Activated naive CD4-positive, alpha-beta T cell treated with anti-CD3 and anti-CD28 coated beads, Interleukin-2, amount 50 U/mL, for 72 hours (primary cell): ENCODE results near the gene ACTR3C. TPM values are rescaled to one million over a fixed set of nuclear protein-coding genes. Genes with fewer than 3 reads are reported as not detected.
"Not testable (repeated sequence)": the region's sequence is repeated elsewhere in the genome, so short reads cannot be mapped to it uniquely, and the experiment has no call there.

Experiments
- ATAC-seq, 2 donors: fragments of 150-1000 bp; cut with Tn5 transposase; 2 replicates each; pipeline ENCODE4 v1.10.0; 2021; ENCODE audit warnings: mild to moderate bottlenecking in 2 of 2, moderate library complexity in 2 of 2
- DNase-seq, 2 donors: peaks; one replicate each; pipeline ENCODE4 v3.0.0; 2021 to 2022; ENCODE audit warnings: low spot score in 2 of 2
- H3K27ac Mint-ChIP-seq, 2 donors: one replicate each; pipeline ENCODE4 v1.8.0; 2022; ENCODE audit warnings: mild to moderate bottlenecking in 2 of 2, mixed read lengths in 2 of 2
- H3K36me3 Mint-ChIP-seq, 2 donors: one replicate each; pipeline ENCODE4 v1.8.0; 2022; ENCODE audit warnings: mixed read lengths in 2 of 2
- H3K9me3 Mint-ChIP-seq, 2 donors: one replicate each; pipeline ENCODE4 v1.8.0; 2022; ENCODE audit warnings: mixed read lengths in 2 of 2
- total RNA-seq, 2 donors: library from RNA; stranded (reverse); gene quantifications; one replicate each; pipeline ENCODE4 v1.2.3, GENCODE V29; 2022

Gene ACTR3C
- total RNA-seq, 2 donors from 2014 or later: 2.3 to 5.8 TPM

- ATAC-seq (no peak), DNase-seq (no peak)
- Mint-ChIP-seq H3K9me3 (no peaks in the 10 kb centered on the region), H3K36me3 (peaks cover 15 to 24% of the 10 kb centered on the region in 2 donors), H3K27ac (no peak overlapping the region)
These were observed 6.2 kb upstream of the ACTR3C start for GRCh38 chr7:150329331-150330120.

- no peak for ATAC-seq
- H3K9me3 Mint-ChIP-seq: no peaks in the 10 kb centered on the region
- H3K27ac Mint-ChIP-seq: no peak overlapping the region
- DNase-seq: no peak
- H3K36me3 Mint-ChIP-seq: peaks cover 29 to 37% of the 10 kb centered on the region in 2 donors
These were observed 4.0 kb upstream of the ACTR3C start for GRCh38 chr7:150327308-150327707.

- Mint-ChIP-seq H3K27ac (peak overlapping the region in 1 of 2 donors; percentile 32), H3K9me3 (no peaks in the 10 kb centered on the region), H3K36me3 (peaks cover 33 to 38% of the 10 kb centered on the region in 2 donors)
- DNase-seq: no peak
- no peak for ATAC-seq
These were observed 3.4 kb upstream of the ACTR3C start for GRCh38 chr7:150326657-150327268.

DNA sequence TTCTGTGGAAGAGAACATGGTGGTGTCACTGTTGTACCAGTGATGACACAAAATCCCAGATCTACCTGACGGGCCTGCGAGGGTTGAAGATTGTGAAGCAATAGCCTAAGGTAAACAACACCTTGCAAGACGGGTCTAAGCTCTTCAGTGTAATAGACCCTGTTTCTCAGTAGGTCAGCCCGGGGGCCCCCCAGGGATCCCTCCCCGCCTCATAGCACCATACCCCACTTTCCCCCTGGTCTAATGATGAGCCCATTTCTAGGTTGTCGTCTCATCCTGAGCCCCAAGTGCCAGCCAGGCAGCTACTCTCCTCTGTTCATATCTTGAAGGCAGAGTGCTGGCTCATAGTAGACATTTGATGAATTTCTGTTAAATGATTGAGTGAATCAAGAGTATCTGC, 2.6 kb upstream of the ACTR3C start:
- Mint-ChIP-seq H3K9me3 (no peaks in the 10 kb centered on the region), H3K27ac (peak overlapping the region; percentile 35 to 63), H3K36me3 (peaks cover 33 to 38% of the 10 kb centered on the region in 2 donors)
- DNase-seq (no peak), ATAC-seq (no peak)

- no peaks in the 10 kb centered on the region for H3K9me3 Mint-ChIP-seq
- H3K27ac Mint-ChIP-seq: peak overlapping the region; percentile 75 to 100
- DNase-seq: no peak
- ATAC-seq: no peak
- H3K36me3 Mint-ChIP-seq: peaks cover 33 to 38% of the 10 kb centered on the region in 2 donors
These were observed 1.8 kb upstream of the ACTR3C start for GRCh38 chr7:150325110-150325611.

GRCh38 chr7:150324373-150324961, 1.1 kb upstream of the ACTR3C start:
- H3K36me3 Mint-ChIP-seq: peaks cover 33 to 43% of the 10 kb centered on the region in 2 donors
- H3K27ac Mint-ChIP-seq: peak overlapping the region; percentile 98 to 100
- no peaks in the 10 kb centered on the region for H3K9me3 Mint-ChIP-seq
- no peak for DNase-seq
- no peak for ATAC-seq

- H3K27ac Mint-ChIP-seq: peak overlapping the region; percentile 98 to 100
- H3K36me3 Mint-ChIP-seq: peaks cover 33 to 43% of the 10 kb centered on the region in 2 donors
- DNase-seq (no peak), ATAC-seq (peak; percentile 10 to 18)
- H3K9me3 Mint-ChIP-seq: no peaks in the 10 kb centered on the region
These were observed 482 bp upstream of the ACTR3C start for GRCh38 chr7:150323682-150324372.

DNA sequence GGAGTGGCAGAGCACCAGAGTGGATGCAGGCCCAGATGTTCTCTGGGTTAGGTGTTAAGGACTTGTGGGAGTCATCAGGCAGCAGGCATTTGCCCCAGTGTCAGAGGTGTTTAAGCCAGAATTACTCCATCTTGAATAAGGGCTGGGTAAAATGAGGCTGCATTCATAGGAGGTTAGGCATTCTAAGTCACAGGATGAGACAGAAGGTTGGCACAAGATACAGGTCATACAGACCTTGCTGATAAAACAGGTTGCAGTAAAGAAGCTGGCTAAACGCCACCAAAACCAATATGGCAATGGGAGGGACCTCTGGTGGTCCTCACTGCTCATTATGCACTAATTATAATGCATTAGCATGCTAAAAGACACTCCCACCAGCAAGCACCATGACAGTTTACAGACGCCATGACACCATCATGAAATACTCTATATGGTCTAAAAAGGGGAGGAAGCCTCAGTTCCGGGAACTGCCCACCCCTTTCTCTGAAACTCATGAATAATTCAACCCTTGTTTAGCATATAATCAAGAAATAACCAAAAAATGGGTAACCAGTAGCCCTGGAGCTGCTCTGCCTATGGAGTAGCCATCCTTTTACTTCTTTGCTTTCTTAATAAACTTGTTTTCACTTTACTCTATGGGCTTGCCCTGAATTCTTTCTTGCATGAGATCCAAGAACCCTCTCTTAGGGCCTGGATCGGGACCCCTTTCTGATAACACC, 1.1 kb downstream of the ACTR3C start:
- Mint-ChIP-seq H3K27ac (peak overlapping the region; percentile 99 to 100), H3K9me3 (no peaks in the 10 kb centered on the region), H3K36me3 (peaks cover 33 to 42% of the 10 kb centered on the region in 2 donors)
- DNase-seq (peak in 1 of 2 donors; percentile 71), ATAC-seq (peak; percentile 49 to 55)

GRCh38 chr7:150321788-150322113, 1.6 kb downstream of the ACTR3C start:
- H3K36me3 Mint-ChIP-seq: peaks cover 33 to 37% of the 10 kb centered on the region in 2 donors
- ATAC-seq (no peak), DNase-seq (no peak)
- H3K27ac Mint-ChIP-seq: peak overlapping the region; percentile 99 to 100
- no peaks in the 10 kb centered on the region for H3K9me3 Mint-ChIP-seq

GRCh38 chr7:150317748-150318444, 5.4 kb downstream of the ACTR3C start:
- Mint-ChIP-seq H3K36me3 (peaks cover 10 to 12% of the 10 kb centered on the region in 2 donors), H3K9me3 (no peaks in the 10 kb centered on the region), H3K27ac (no peak overlapping the region)
- ATAC-seq (no peak), DNase-seq (no peak)

DNA sequence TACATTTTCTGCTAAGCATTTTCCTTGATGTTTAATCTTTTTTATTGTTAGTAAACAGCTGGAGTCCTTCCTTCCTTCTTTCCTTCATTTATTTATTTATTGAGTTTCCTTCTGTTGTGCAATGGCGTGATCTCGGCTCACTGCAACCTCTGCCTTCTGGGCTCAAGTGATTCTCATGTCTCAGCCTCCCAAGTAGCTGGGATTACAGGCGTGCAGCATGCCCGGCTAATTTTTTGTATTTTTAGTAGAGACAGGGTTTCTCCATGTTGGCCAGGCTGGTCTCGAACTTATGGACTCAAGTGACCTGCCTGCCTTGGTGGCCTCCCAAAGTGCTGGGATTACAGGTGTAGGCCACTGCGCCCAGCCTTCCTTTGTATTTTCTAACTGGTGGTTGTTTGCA, 6.4 kb downstream of the ACTR3C start:
- not testable (repeated sequence) for ATAC-seq, H3K9me3 Mint-ChIP-seq, H3K36me3 Mint-ChIP-seq, DNase-seq, H3K27ac Mint-ChIP-seq

GRCh38 chr7:150314639-150315239, 8.6 kb downstream of the ACTR3C start:
- ATAC-seq (no peak), DNase-seq (no peak)
- H3K27ac Mint-ChIP-seq: no peak overlapping the region
- no peaks in the 10 kb centered on the region for H3K9me3 Mint-ChIP-seq
- peaks cover 0 to 1% of the 10 kb centered on the region in 2 donors for H3K36me3 Mint-ChIP-seq

DNA sequence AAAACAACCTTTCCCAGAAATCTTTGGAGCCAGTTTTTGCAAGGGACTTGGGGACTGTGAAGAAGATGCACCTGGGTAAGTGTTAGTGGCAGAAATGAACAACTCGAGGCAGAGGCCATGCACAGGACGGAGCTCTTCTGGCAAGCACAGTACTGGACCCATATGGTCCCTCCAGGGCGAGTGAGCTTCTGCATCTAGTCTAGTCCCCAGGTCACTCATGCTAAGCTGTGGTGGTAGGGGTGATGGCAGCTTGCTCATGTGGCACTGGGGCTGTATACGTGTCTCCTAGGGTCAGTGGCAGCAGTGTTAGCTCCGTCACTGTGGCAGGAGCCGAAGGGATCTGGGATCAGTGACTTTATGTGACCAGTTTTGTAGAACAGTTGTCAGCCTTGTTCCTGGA, 9.5 kb downstream of the ACTR3C start:
- DNase-seq (no peak), ATAC-seq (peak; percentile 24 to 66)
- no peaks in the 10 kb centered on the region for H3K9me3 Mint-ChIP-seq
- H3K27ac Mint-ChIP-seq: no peak overlapping the region
- H3K36me3 Mint-ChIP-seq: no peaks in the 10 kb centered on the region

DNA sequence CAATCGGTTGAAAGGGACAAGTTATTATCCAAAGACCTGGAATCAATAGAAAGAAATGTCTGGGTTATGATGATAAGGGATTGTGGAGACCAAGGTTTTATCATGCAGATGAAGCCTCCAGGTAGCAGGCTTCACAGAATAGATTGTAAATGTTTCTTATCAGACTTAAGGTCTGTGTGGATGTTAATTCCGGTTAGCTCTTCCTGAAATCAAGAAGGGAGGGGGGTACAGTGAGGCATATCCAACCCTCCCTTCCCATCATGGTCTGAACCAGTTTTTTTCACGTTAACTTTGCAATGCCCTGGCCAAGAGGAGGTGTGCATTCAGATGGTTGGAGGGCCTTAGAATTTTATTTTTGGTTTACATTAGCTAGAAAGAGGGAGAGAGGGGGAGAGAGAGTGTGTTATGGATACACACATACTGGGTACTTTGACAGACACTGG, 10.0 kb downstream of the ACTR3C start:
- H3K27ac Mint-ChIP-seq: no peak overlapping the region
- H3K36me3 Mint-ChIP-seq: no peaks in the 10 kb centered on the region
- peak in 1 of 2 donors; percentile 35 for ATAC-seq
- no peaks in the 10 kb centered on the region for H3K9me3 Mint-ChIP-seq
- DNase-seq: no peak

- not testable (repeated sequence) for ATAC-seq, DNase-seq, H3K9me3 Mint-ChIP-seq, H3K36me3 Mint-ChIP-seq, H3K27ac Mint-ChIP-seq
These were observed 10.5 kb downstream of the ACTR3C start for GRCh38 chr7:150312649-150313366.
